ENCODE results near the gene RTN4. TPM values are rescaled to one million over a fixed set of nuclear protein-coding genes. Genes with fewer than 3 reads are reported as not detected.

Gene RTN4
- total and polyA plus RNA-seq, 2 experiments from 2014 or later = 218 to 221 TPM

GRCh38 chr2:54967269-54967668 lies 83.0 kb downstream of the RTN4 start (continued):
- TF ChIP-seq ZNF462 (CRISPR knock-in tag; IDR thresholded peaks at IDR 0.05) (no peak), ZNF114 (CRISPR knock-in tag; IDR thresholded peaks at IDR 0.05) (no peak), REST (IDR thresholded peaks at IDR 0.05; ENCODE audit: unreplicated experiment) (no peak), ZNF331 (CRISPR knock-in tag; IDR thresholded peaks at IDR 0.05; ENCODE audit: low read depth) (no peak), EZH2 (IDR thresholded peaks at IDR 0.05; ENCODE audit: low read depth, unreplicated experiment) (no peak), NANOG (IDR thresholded peaks at IDR 0.05; ENCODE audit: borderline replicate concordance) (no peak), JUNB (IDR thresholded peaks at IDR 0.05; ENCODE audit: unreplicated experiment) (no peak), ETS1 (IDR thresholded peaks at IDR 0.05) (no peak), CREB1 (CRISPR knock-in tag; IDR thresholded peaks at IDR 0.05; ENCODE audit: low read depth) (no peak), POLR2AphosphoS5 (IDR thresholded peaks at IDR 0.05; ENCODE audit: low read depth) (no peak)

Data from GM23338 (cell line).